SK-N-SH (cell line): ENCODE data around the gene DSCAM. TPM values are rescaled to one million over a fixed set of nuclear protein-coding genes. Genes with fewer than 3 reads are reported as not detected.

Experiments
- CTCF ChIA-PET: fragments of 300-600, 350-600 bp; formaldehyde crosslinking; extraction: SDS; loops from one replicate; lab custom pipeline; 2021; lab: Yijun Ruan, JAX
- POLR2A ChIA-PET: fragments of 350-600 bp; sonication (Branson Sonifier 250); formaldehyde crosslinking; extraction: SDS; loops from one replicate; lab custom pipeline; 2020; ENCODE audit warnings: antibody characterized with exemption, inconsistent platforms; lab: Yijun Ruan, JAX
- DNase-seq: peaks from one replicate; pipeline ENCODE4 v3.0.0; 2012
- H2AFZ ChIP-seq: fragments of 200-600 bp; sonication (generic); 2 replicates; pipeline ENCODE4 v1.8.1; 2016; ENCODE audit warnings: antibody characterized with exemption, mild to moderate bottlenecking, low read depth
- H3F3A ChIP-seq: fragments of 200-600 bp; sonication (generic); replicated peaks from 2 replicates; pipeline ENCODE3; 2016; ENCODE audit warnings: antibody characterized with exemption, mild to moderate bottlenecking; ENCODE audit not compliant: insufficient read depth
- H3K27ac ChIP-seq, 2 experiments: fragments of 200-500 bp in 1 of 2; fragments of 200-600 bp in 1 of 2; sonication (Bioruptor generic) in 1 of 2; sonication (generic), shearing (Covaris generic) in 1 of 2; 2 replicates each; pipeline versions ENCODE4 v1.5.1 to v1.6.1; 2014 to 2016; ENCODE audit warnings: low read depth in 2 of 2, inconsistent platforms in 1 of 2, low read length in 1 of 2, mild to moderate bottlenecking in 1 of 2, mixed read lengths in 1 of 2
- H3K27me3 ChIP-seq: fragments of 200-600 bp; sonication (generic), shearing (Covaris generic); 2 replicates; pipeline ENCODE4 v1.6.1; 2016; ENCODE audit warnings: mixed run types; ENCODE audit not compliant: insufficient read depth
- H3K36me3 ChIP-seq, 2 experiments: fragments of 200-500 bp in 1 of 2; fragments of 200-600 bp in 1 of 2; sonication (Bioruptor generic) in 1 of 2; sonication (generic) in 1 of 2; replicated peaks in 1 of 2; 2 replicates each; pipeline versions ENCODE3 to v1.5.1; 2014 to 2016; ENCODE audit warnings: low read length in 1 of 2, mild to moderate bottlenecking in 1 of 2; ENCODE audit not compliant: insufficient read depth in 2 of 2, control insufficient read depth in 1 of 2
- H3K4me1 ChIP-seq, 2 experiments: fragments of 200-500 bp in 1 of 2; fragments of 200-600 bp in 1 of 2; sonication (Bioruptor generic) in 1 of 2; sonication (generic), shearing (Covaris generic) in 1 of 2; 2 replicates each; pipeline versions ENCODE4 v1.5.1 to v1.6.1; 2014 to 2016; ENCODE audit warnings: low read depth in 1 of 2, low read length in 1 of 2, mixed run types in 1 of 2; ENCODE audit not compliant: insufficient read depth in 2 of 2, control insufficient read depth in 1 of 2
- H3K4me2 ChIP-seq: fragments of 200-600 bp; sonication (generic), shearing (Covaris generic); 2 replicates; pipeline ENCODE4 v1.6.1; 2017; ENCODE audit warnings: mixed run types
- H3K4me3 ChIP-seq, 2 experiments: fragments of 200-500 bp in 1 of 2; fragments of 200-600 bp in 1 of 2; sonication (Bioruptor generic) in 1 of 2; sonication (generic), shearing (Covaris generic) in 1 of 2; 2 replicates each; pipeline versions ENCODE4 v1.5.1 to v1.8.1; 2014 to 2016; ENCODE audit warnings: low read depth in 2 of 2, inconsistent platforms in 1 of 2, low read length in 1 of 2, mild to moderate bottlenecking in 1 of 2, mixed read lengths in 1 of 2, moderate library complexity in 1 of 2
- H3K79me2 ChIP-seq: fragments of 200-600 bp; sonication (generic); 2 replicates; pipeline ENCODE4 v1.8.1; 2017; ENCODE audit warnings: mild to moderate bottlenecking; ENCODE audit not compliant: insufficient read depth
- H3K9ac ChIP-seq: fragments of 200-600 bp; sonication (generic); 2 replicates; pipeline ENCODE4 v1.6.1; 2017; ENCODE audit warnings: mixed run types
- H3K9me2 ChIP-seq: fragments of 200-600 bp; sonication (generic); 2 replicates; pipeline ENCODE4 v1.6.1; 2017; ENCODE audit warnings: mixed run types
- H3K9me3 ChIP-seq: fragments of 200-600 bp; sonication (generic); 2 replicates; pipeline ENCODE4 v1.6.1; 2017; ENCODE audit warnings: mixed run types, mild to moderate bottlenecking, moderate library complexity
- H4K20me1 ChIP-seq: fragments of 200-600 bp; sonication (generic); 2 replicates; pipeline ENCODE4 v1.6.1; 2017; ENCODE audit warnings: mild to moderate bottlenecking, mixed run types; ENCODE audit not compliant: insufficient read depth
- CHD2 ChIP-seq: fragments of 150-350 bp; IDR thresholded peaks from 2 replicates; pipeline ENCODE4 v1.6.1; 2018; ENCODE audit warnings: low read length; ENCODE audit not compliant: partially characterized antibody
- CTCF ChIP-seq: fragments of 200-600 bp; sonication (generic); IDR thresholded peaks from 2 replicates; pipeline ENCODE4 v1.6.1; 2017; ENCODE audit warnings: antibody characterized with exemption, mild to moderate bottlenecking, moderate library complexity
- EP300 ChIP-seq, 2 experiments: IDR thresholded peaks; 2 replicates each; pipeline versions ENCODE4 v1.4.0 to v1.6.1; 2012; ENCODE audit warnings: borderline replicate concordance in 1 of 2, low read depth in 1 of 2, low read length in 1 of 2
- EZH2phosphoT487 ChIP-seq: fragments of 200-600 bp; sonication (generic); IDR thresholded peaks from 2 replicates; pipeline ENCODE4 v1.6.1; 2017; ENCODE audit warnings: low read depth, mixed run types, mild to moderate bottlenecking, antibody characterized with exemption, moderate library complexity, borderline replicate concordance
- FOSL2 ChIP-seq: IDR thresholded peaks from 2 replicates; pipeline ENCODE4 v1.4.0; 2012; ENCODE audit warnings: low read depth, mild to moderate bottlenecking, moderate library complexity, borderline replicate concordance
- FOXJ3 ChIP-seq: sonication (generic); formaldehyde crosslinking; IDR thresholded peaks from 2 replicates; pipeline ENCODE4 v1.5.1; 2020; ENCODE audit warnings: mild to moderate bottlenecking, missing genetic modification reagents
- GABPA ChIP-seq: IDR thresholded peaks from 2 replicates; pipeline ENCODE4 v1.4.0; 2012; ENCODE audit warnings: low read depth, mild to moderate bottlenecking
- GATA2 ChIP-seq: sonication (generic); formaldehyde crosslinking; IDR thresholded peaks from 2 replicates; pipeline ENCODE4 v1.5.0; 2020; ENCODE audit warnings: mild to moderate bottlenecking, missing genetic modification reagents
- IRF3 ChIP-seq: fragments of 150-350 bp; IDR thresholded peaks from 2 replicates; pipeline ENCODE4 v1.6.1; 2016; ENCODE audit warnings: mild to moderate bottlenecking, low read depth, low read length
- MAX ChIP-seq: IDR thresholded peaks from 2 replicates; pipeline ENCODE4 v1.4.0; 2012; ENCODE audit warnings: low read depth
- MXI1 ChIP-seq: IDR thresholded peaks from 2 replicates; pipeline ENCODE4 v1.6.1; 2012; ENCODE audit warnings: mild to moderate bottlenecking, low read depth, low read length, improper control_type of control experiment
- NRF1 ChIP-seq: IDR thresholded peaks from 2 replicates; pipeline ENCODE4 v1.6.1; 2012; ENCODE audit warnings: low read depth, mild to moderate bottlenecking, low read length
- RAD21 ChIP-seq: IDR thresholded peaks from 2 replicates; pipeline ENCODE4 v1.6.1; 2012; ENCODE audit warnings: mild to moderate bottlenecking, low read length
- RCOR1 ChIP-seq: fragments of 150-350 bp; IDR thresholded peaks from 2 replicates; pipeline ENCODE4 v1.6.1; 2017; ENCODE audit warnings: antibody characterized with exemption, low read length
- RFX5 ChIP-seq: IDR thresholded peaks from 2 replicates; pipeline ENCODE4 v1.6.1; 2012; ENCODE audit warnings: mild to moderate bottlenecking, improper control_type of control experiment, low read length
- RXRA ChIP-seq: IDR thresholded peaks from 2 replicates; pipeline ENCODE4 v1.4.0; 2012; ENCODE audit warnings: low read depth, mild to moderate bottlenecking, borderline replicate concordance
- SIN3A ChIP-seq: IDR thresholded peaks from 2 replicates; pipeline ENCODE4 v1.6.1; 2012; ENCODE audit warnings: low read depth, mild to moderate bottlenecking, low read length, moderate library complexity, borderline replicate concordance
- TAF1 ChIP-seq: IDR thresholded peaks from 2 replicates; pipeline ENCODE4 v1.6.1; 2012; ENCODE audit warnings: low read depth, mild to moderate bottlenecking, low read length, moderate library complexity, borderline replicate concordance
- TEAD4 ChIP-seq: IDR thresholded peaks from 2 replicates; pipeline ENCODE4 v1.4.0; 2012; ENCODE audit warnings: mild to moderate bottlenecking, borderline replicate concordance; ENCODE audit not compliant: insufficient read depth
- USF1 ChIP-seq: IDR thresholded peaks from 2 replicates; pipeline ENCODE4 v1.4.0; 2012; ENCODE audit warnings: low read depth, borderline replicate concordance
- YY1 ChIP-seq: IDR thresholded peaks from 2 replicates; pipeline ENCODE4 v1.4.0; 2012; ENCODE audit warnings: low read depth, mild to moderate bottlenecking
- ZBTB33 ChIP-seq: IDR thresholded peaks from 2 replicates; pipeline ENCODE4 v1.4.0; 2012; ENCODE audit warnings: low read depth, borderline replicate concordance
- WGBS: methylation state at CpG from one replicate; pipeline ENCODE4 v1.1.6; 2017; ENCODE audit warnings: low lambda C conversion rate; 5-methylcytosine and 5-hydroxymethylcytosine counted together
- polyA plus RNA-seq, 3 experiments: library from polyadenylated mRNA; depleted of rRNA; stranded (reverse); fragments of >200 nt; gene quantifications; 2 replicates each; pipeline ENCODE4 v1.2.3, GENCODE V29; 2012

The DSCAM gene
- polyA plus RNA-seq, 1 of the 3 experiments (the other 2 are of a cell fraction) = not detected

GRCh38 chr21:40847951-40848350 is 993 bp upstream of the DSCAM start (continued):
- TF ChIP-seq MAX = no peak
- no peak for TF ChIP-seq RXRA
- TF ChIP-seq RAD21 = no peak
- no peak for TF ChIP-seq CTCF
- TF ChIP-seq YY1 = no peak
- TF ChIP-seq NRF1 = no peak

GRCh38 chr21:40846103-40846502 is 855 bp downstream of the DSCAM start:
- Histone ChIP-seq H3K27me3 (no peaks in the 10 kb centered on the region), H3K27ac (no peak overlapping the region), H2AFZ (no peak overlapping the region), H3K4me3 (no peak overlapping the region), H3K9me3 (no peaks in the 10 kb centered on the region), H3F3A (no peaks in the 10 kb centered on the region), H3K9me2 (no peaks in the 10 kb centered on the region)
- DNase-seq = no peak
- WGBS = 6% methylated on average over 5 of the region's 5 CpGs
- CTCF ChIA-PET = interaction anchor here (3.6 kb wide), 1 partner anchor 379 kb away, joined by 18 read pairs; no protein-coding TSS in a partner anchor
- no peak for TF ChIP-seq RFX5
- TF ChIP-seq CTCF = no peak
- no peak for TF ChIP-seq YY1
- no peak for TF ChIP-seq USF1
- TF ChIP-seq CHD2 = no peak
- TF ChIP-seq EP300 (IDR thresholded peaks at IDR 0.05; ENCODE audit: borderline replicate concordance in 1 of 2, low read depth in 1 of 2, low read length in 1 of 2) = no peak
- TF ChIP-seq GABPA = no peak
- TF ChIP-seq ZBTB33 = no peak
- no peak for TF ChIP-seq NRF1
- TF ChIP-seq TEAD4 = no peak
- no peak for TF ChIP-seq FOSL2
- no peak for TF ChIP-seq GATA2
- TF ChIP-seq SIN3A = no peak
- no peak for TF ChIP-seq IRF3
- no peak for TF ChIP-seq RCOR1
- TF ChIP-seq EZH2phosphoT487 = no peak
- no peak for TF ChIP-seq FOXJ3
- no peak for TF ChIP-seq MXI1
- TF ChIP-seq TAF1 = no peak
- TF ChIP-seq, all 33 proteins: peak for 0
- Histone ChIP-seq H3K4me1 (peaks cover 0 to 7% of the 10 kb centered on the region in 2 experiments; a peak in 1 of 4 replicates), H3K9ac (no peak overlapping the region), H3K36me3 (no peaks in the 10 kb centered on the region), H3K4me2 (no peak overlapping the region), H4K20me1 (no peaks in the 10 kb centered on the region), H3K79me2 (no peaks in the 10 kb centered on the region)
- POLR2A ChIA-PET = no interaction called here
